Testis (tissue), 2 donors: ENCODE data around the gene KRT13.

Experiments used
- CTCF ChIP-seq, 3 experiments: fragments of 450-650 bp in 2 of 3; fragments of 200-600 bp in 1 of 3; sonication (generic) in 1 of 3; IDR thresholded peaks; one replicate each; pipeline ENCODE4 v1.5.1; 2016 to 2019; ENCODE audit warnings: antibody characterized with exemption in 3 of 3, mild to moderate bottlenecking in 2 of 3, moderate library complexity in 1 of 3
- POLR2A ChIP-seq: fragments of 450-650 bp; IDR thresholded peaks from one replicate; pipeline ENCODE4 v1.6.1; 2017; ENCODE audit warnings: antibody characterized with exemption, mild to moderate bottlenecking, moderate library complexity

- TF ChIP-seq CTCF (IDR thresholded peaks at IDR 0.05) (no peak), POLR2A (no peak)
Observed at GRCh38 chr17:41552455-41552854, 47.0 kb upstream of the KRT13 start.
